SU-DHL-6 (cell line): ENCODE results near the gene NCDN.

Experiments
- H2AFZ ChIP-seq: fragments of 200-600 bp; sonication (generic); 2 replicates; pipeline ENCODE4 v1.6.1; 2014; ENCODE audit warnings: low read depth, mild to moderate bottlenecking, moderate library complexity, mixed read lengths, antibody characterized with exemption, low read length; ENCODE audit not compliant: severe bottlenecking
- H3F3A ChIP-seq: fragments of 200-600 bp; shearing (Covaris generic); 2 replicates; pipeline ENCODE4 v1.6.0; 2016; ENCODE audit warnings: antibody characterized with exemption, mild to moderate bottlenecking; ENCODE audit not compliant: insufficient read depth
- H3K27ac ChIP-seq: fragments of 200-600 bp; sonication (generic); 2 replicates; pipeline ENCODE4 v1.5.1; 2016; ENCODE audit warnings: low read depth, mild to moderate bottlenecking, low read length, moderate library complexity, mixed read lengths
- H3K27me3 ChIP-seq: fragments of 200-600 bp; sonication (generic), shearing (Covaris generic); 2 replicates; pipeline ENCODE4 v1.6.0; 2014; ENCODE audit warnings: mild to moderate bottlenecking, low read length
- H3K36me3 ChIP-seq: fragments of 200-600 bp; sonication (generic); 2 replicates; pipeline ENCODE4 v1.6.1; 2014; ENCODE audit warnings: mild to moderate bottlenecking, low read length, mixed read lengths
- H3K4me2 ChIP-seq: fragments of 300-600, 200-600 bp; shearing (Covaris generic), sonication (generic); 2 replicates; pipeline ENCODE4 v1.6.0; 2014; ENCODE audit warnings: low read length, low read depth, mild to moderate bottlenecking; ENCODE audit not compliant: poor library complexity, severe bottlenecking
- H3K4me3 ChIP-seq: fragments of 200-600 bp; sonication (generic); 2 replicates; pipeline ENCODE4 v1.5.1; 2014; ENCODE audit warnings: antibody characterized with exemption, low read length, mild to moderate bottlenecking, mixed read lengths; ENCODE audit not compliant: insufficient read depth, poor library complexity, severe bottlenecking
- H3K79me2 ChIP-seq: fragments of 200-600 bp; sonication (generic); 2 replicates; pipeline ENCODE4 v1.6.1; 2014; ENCODE audit warnings: mild to moderate bottlenecking, low read length, moderate library complexity; ENCODE audit not compliant: insufficient read depth
- H3K9ac ChIP-seq: fragments of 200-600 bp; sonication (generic); 2 replicates; pipeline ENCODE4 v1.7.0; 2014; ENCODE audit warnings: mild to moderate bottlenecking, low read length
- H3K9me2 ChIP-seq: fragments of 200-600 bp; sonication (generic); replicated peaks from 2 replicates; pipeline ENCODE4 v1.6.1; 2014; ENCODE audit warnings: low read length; ENCODE audit not compliant: insufficient read depth
- H3K9me3 ChIP-seq: fragments of 200-600 bp; sonication (generic); 2 replicates; pipeline ENCODE4 v1.6.1; 2014; ENCODE audit warnings: low read length, mixed read lengths; ENCODE audit not compliant: insufficient read depth
- H4K20me1 ChIP-seq: fragments of 200-600 bp; sonication (generic); 2 replicates; pipeline ENCODE4 v1.6.1; 2014; ENCODE audit warnings: low read depth, mild to moderate bottlenecking, antibody characterized with exemption, low read length, moderate library complexity, mixed read lengths
- EZH2phosphoT487 ChIP-seq: fragments of 200-600 bp; sonication (generic), shearing (Covaris generic); conservative IDR thresholded peaks from 2 replicates; pipeline ENCODE4 v1.6.1; 2018; ENCODE audit warnings: mild to moderate bottlenecking, antibody characterized with exemption, low read length, moderate library complexity, mixed read lengths
- TF ChIP-seq, protein P1 (sequence below): fragments of 200-600 bp; sonication (generic); IDR thresholded peaks from one replicate; pipeline ENCODE4 v1.5.1; 2017; ENCODE audit warnings: antibody characterized with exemption, mild to moderate bottlenecking, low read length, moderate library complexity; ENCODE audit not compliant: insufficient read depth, poor library complexity, severe bottlenecking

Gene NCDN

GRCh38 chr1:35569936-35570335, 12.3 kb downstream of the NCDN start:
- TF ChIP-seq, protein P1, sequence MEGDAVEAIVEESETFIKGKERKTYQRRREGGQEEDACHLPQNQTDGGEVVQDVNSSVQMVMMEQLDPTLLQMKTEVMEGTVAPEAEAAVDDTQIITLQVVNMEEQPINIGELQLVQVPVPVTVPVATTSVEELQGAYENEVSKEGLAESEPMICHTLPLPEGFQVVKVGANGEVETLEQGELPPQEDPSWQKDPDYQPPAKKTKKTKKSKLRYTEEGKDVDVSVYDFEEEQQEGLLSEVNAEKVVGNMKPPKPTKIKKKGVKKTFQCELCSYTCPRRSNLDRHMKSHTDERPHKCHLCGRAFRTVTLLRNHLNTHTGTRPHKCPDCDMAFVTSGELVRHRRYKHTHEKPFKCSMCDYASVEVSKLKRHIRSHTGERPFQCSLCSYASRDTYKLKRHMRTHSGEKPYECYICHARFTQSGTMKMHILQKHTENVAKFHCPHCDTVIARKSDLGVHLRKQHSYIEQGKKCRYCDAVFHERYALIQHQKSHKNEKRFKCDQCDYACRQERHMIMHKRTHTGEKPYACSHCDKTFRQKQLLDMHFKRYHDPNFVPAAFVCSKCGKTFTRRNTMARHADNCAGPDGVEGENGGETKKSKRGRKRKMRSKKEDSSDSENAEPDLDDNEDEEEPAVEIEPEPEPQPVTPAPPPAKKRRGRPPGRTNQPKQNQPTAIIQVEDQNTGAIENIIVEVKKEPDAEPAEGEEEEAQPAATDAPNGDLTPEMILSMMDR = no peak
- no peak for TF ChIP-seq EZH2phosphoT487
- H2AFZ ChIP-seq = no peak overlapping the region
- H3K9me3 ChIP-seq = no peaks in the 10 kb centered on the region
- no peak overlapping the region for H3K4me3 ChIP-seq
- no peak overlapping the region for H3K27ac ChIP-seq
- no peaks in the 10 kb centered on the region for H3K36me3 ChIP-seq
- no peaks in the 10 kb centered on the region for H3K79me2 ChIP-seq
- H3K9me2 ChIP-seq = no peaks in the 10 kb centered on the region
- no peaks in the 10 kb centered on the region for H3F3A ChIP-seq
- no peak overlapping the region for H3K9ac ChIP-seq
- no peaks in the 10 kb centered on the region for H4K20me1 ChIP-seq
- no peak overlapping the region for H3K4me2 ChIP-seq
- no peaks in the 10 kb centered on the region for H3K27me3 ChIP-seq

DNA sequence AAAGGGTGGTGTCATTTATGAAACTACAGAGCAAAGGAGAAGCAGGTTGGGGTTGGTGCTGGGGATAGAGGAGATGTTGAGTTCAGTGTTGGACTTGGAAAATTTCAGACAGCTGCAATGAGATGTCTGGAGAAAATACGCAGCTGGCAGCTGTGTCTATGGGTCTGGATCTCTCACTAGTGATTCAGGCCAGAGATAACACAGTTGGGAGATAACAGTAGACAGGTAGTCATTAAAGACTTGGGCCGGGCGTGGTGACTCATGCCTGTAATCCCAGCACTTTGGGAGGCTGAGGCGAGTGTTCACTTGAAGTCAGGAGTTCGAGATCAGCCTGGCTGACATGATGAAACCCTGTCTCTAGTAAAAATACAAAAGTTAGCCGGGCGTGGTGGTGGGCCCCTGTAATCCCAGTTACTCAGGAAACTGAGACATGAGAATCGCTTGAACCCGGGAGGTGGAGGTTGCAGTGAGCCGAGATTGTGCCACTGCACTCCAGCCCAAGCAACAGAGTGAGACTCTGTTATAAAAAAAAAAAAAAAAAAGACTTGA, 13.1 kb downstream of the NCDN start:
- Histone ChIP-seq H3K9ac (no peak overlapping the region), H3K4me2 (no peak overlapping the region), H3K4me3 (no peak overlapping the region), H3K27ac (no peak overlapping the region), H3K9me2 (no peaks in the 10 kb centered on the region), H2AFZ (no peak overlapping the region), H3F3A (no peaks in the 10 kb centered on the region), H4K20me1 (no peaks in the 10 kb centered on the region), H3K79me2 (no peaks in the 10 kb centered on the region), H3K9me3 (no peaks in the 10 kb centered on the region), H3K27me3 (no peaks in the 10 kb centered on the region), H3K36me3 (no peaks in the 10 kb centered on the region)
- TF ChIP-seq EZH2phosphoT487 = no peak
- TF ChIP-seq, protein P1 = no peak

- Histone ChIP-seq H3K9ac (no peak overlapping the region), H3K27me3 (no peaks in the 10 kb centered on the region), H3K9me2 (no peaks in the 10 kb centered on the region), H2AFZ (no peak overlapping the region), H3K4me2 (no peak overlapping the region), H3K36me3 (no peaks in the 10 kb centered on the region), H3K9me3 (no peaks in the 10 kb centered on the region), H3K4me3 (no peak overlapping the region), H3K79me2 (no peaks in the 10 kb centered on the region), H3K27ac (no peak overlapping the region), H3F3A (no peaks in the 10 kb centered on the region), H4K20me1 (no peaks in the 10 kb centered on the region)
- TF ChIP-seq EZH2phosphoT487 = no peak
- TF ChIP-seq, protein P1 = no peak
Observed at GRCh38 chr1:35571263-35571662, 13.7 kb downstream of the NCDN start.
